ENCODE measurements around the gene FBXL20.
A peak's percentile ranks its signal among the peaks of the same experiment; 100 is the strongest.

FBXL20 gene

DNA sequence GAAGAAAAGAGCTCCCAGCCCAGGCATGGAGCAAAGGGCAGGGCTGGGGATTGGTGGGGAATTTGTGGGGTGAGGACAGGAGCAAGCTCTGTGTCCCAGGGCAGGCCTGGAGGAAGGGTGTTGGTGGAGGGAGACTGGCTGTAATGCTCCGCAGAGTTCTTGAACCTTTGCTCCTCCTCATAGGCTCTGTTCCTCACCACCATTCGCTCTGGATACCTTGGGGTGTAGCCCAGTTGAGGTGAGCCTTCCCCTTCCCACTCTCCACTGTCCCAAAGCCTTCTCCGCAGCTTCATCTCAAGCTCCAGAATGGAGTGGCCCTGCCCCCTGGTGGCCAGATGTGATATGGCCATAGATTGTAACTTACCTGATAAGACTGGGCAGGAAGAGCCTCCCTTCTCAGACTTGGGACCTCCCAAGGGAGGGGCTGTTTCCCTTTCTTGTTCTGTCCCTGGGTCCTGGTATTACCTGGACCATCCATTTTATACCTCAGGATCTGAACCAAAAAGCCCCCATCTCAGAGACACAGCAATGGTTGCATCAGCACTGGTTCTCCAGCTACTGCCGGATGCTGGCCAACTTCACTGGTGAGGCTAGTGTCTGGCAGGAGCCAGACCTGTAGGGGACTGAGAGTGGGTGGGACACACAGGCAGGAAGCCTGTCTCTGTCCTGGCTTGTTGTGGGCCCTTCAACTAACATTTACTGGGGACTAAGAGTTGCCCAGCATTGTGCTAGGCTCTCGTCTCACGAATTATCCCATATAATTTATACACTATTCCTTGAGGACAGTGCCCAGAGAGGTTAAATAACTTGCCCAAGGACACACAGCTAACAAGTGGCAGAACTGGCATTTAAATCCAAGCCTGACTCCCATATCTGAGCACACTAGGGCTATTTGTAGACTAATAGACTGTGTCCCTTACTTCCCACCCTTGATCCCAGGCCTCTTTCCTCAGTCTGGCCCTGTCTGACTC lies 156.5 kb downstream of the FBXL20 start:
- peak; percentile 86 for DNase-seq

DNA sequence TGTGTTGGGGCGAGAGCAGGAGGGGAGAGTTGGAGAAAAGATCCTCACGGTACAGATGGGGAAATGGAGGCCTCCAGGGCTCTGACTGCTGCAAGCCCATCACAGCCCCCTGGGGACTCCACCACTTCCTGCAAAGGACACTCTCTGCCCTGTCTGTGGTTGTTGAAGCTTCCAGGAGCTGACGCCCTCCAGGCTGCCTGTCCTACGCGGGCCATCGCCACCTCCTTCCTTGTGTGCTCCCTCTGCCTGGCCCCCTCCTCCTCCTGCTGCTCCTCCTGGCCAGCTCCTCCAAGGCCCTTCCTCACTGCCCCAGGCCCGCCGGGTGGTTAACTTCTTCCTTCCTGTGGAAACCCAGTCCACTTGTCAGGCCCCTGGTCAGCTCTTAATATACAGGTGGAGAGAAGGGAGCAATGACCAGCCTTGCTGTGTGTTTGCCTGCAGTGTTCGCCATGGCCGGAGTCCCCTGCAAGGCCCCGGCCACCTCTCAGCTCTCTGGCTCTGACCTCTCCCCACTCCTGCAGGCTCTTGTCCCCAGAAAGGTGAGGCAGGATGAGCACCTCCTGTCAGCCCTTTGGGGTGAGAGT lies 157.3 kb downstream of the FBXL20 start:
- DNase-seq: no peak

DNA sequence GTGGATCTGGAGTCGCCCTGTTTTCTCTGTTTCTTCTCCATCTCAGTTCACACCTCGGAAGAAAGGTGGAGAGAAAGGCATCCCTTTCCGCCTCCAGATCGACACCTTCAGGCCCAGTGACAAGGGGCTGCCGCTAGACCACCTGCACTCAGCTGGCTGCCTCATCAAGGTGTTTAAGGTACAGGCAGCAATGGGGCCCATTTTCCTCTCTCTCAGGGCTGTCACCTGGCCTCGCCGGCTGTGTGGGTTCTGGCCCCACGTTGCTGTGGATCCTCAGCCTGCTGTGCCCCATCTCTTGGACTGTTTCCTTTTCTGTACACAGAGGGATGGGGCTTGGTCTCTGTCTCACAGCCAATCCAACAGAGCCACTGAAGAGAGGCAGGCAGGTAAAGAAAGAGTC lies 158.3 kb downstream of the FBXL20 start:
- DNase-seq: no peak

DNA sequence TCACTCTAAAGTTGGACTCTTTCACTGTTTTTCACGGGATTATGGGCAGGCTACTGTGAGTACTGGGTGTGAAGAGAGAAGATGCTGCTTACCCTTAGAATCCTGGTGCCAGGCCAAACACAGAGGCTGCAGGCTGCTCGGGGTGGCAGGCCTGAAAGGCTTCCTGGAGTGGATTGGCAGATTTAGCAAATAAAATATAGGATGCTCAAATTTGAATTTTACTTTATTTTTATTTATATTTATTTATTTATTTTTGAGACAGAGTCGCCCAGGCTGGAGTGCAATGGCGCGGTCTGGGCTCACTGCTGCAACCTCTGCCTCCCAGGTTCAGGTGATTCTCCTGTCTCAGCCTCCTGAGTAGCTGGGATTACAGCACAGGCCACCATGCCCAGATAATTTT lies 160.8 kb downstream of the FBXL20 start:
- DNase-seq: no peak

DNA sequence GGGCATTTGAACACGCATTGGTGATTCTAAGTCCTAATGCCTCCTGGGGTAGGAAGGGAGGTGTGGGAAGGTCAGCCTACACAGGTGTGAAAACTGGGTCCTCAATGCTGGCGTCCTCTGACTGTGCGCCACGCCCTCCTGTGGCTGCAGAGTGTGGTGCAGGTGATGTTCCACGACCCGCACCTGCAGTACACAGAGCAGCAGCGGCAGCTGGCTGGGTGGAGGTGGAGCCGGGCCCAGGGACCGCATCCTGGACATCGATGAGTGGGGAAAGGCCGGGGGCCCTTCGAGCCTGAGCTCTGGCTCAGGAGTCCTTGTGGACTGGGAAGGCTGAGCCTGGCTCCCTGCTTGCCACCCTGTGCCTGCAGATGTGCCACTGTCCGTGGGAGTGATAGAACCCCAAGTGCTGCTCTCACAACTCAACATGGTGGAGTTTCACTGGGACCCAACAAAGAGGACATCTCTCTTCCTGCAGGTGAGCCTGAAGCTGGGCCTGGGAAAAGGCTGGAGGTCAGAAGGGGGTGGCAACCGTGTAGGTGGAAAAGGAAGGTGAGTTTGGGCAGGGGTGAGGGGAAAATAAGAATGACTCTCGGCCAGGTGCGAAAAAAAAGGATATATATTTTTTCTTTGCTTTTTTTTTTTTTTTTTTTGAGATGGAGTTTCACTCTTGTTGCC lies 161.6 kb downstream of the FBXL20 start:
- DNase-seq: peak; percentile 63

DNA sequence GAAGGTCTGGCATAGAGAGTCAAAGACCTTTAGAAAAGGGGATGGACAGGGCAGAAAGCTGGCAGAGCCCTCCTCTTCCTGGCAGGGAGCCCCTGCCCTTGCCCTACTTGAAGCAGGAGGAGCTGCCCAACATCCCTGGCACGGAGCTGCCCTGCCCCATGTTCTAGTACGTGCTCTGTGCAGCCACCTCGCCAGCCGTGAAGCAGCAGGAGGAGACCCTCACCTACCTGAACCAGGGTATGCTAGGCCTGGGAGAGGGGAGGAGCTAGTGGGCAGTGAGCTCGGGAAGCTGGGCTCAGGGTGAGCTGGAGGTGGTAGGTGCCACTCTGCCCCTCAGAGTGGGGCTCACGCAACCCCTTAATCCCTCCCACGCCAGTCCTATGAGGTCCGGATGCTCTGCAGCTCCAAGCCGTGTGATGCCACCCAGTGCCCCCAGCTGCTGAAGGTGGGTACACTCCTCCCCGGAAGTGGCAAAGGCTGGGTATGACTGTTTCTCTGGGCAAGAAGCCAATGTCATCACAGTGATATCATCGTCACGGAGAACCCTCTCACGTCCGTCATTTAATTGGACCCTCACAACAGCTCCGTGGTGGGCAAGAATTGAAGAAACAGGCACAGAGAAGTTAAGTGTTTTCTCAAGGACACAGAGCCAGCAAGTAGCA lies 163.0 kb downstream of the FBXL20 start:
- DNase-seq: peak; percentile 63

DNA sequence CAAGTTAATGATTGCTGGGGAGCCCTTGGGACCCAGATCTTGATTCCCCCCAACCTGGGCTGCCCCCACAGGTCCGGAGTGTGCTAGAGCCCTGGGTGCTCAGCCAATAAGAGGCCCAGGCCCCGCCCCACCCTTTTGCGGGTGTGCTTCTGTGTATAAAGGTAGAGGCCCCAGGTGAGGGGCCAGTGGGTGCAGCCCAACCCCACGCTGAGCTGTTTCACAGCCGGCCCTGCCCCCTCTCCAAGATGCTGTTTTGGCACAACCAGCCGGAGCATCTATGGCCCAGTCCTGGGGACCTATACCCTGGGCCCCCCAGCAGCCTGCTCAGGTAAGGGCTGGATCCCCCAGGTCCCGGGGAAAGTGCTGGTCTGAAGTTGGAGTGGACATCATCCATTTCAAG lies 163.8 kb downstream of the FBXL20 start:
- no peak for DNase-seq

DNA sequence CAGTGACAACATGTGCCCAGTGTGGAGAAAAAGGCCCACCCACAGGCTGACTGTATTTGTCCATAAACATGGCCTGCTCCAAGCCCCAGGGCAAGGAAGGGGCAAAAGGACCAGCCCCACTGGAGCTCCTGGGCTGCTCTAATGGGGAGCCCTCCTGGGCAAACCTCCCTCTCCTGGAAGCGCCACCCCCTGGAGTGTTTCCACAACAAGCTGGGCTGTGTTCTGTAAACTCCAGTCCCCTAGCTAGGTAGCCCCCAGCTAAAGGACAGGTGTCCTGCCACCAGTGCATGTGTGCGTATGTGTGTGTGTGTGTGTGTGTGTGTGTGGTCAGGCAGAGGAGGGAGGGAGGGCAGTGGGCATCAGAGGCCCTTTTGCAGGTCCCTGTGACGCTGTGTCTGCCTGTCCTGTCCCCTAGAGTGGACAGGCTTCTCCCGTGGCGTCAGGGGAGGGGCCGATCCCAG lies 164.4 kb downstream of the FBXL20 start:
- no peak for DNase-seq

DNA sequence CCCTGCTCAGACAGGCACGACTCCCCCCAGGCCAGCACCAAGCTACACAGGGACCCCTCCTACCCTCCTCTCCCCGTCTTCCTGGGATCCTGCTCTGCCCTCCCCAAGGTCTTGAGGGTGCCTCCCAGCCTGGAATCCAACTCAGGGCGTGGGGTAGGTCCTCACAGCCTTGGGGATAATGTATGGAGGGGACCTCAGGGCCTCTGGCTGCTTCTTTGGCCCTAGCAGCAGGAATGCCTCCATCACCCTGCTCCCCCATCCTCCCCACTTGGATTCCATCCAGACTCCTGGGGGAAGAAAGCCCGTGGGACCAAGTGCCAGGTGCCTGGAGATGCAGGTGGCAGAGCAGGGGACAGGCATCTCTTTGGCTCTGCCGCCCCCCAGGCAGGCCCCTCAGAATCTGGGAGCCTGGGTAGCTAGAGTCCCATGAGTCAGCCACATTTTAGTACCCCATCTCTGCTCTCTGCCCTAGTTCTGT lies 164.9 kb downstream of the FBXL20 start:
- no peak for DNase-seq

GRCh38 chr17:39235555-39236449 lies 165.6 kb downstream of the FBXL20 start:
- DNase-seq: no peak

DNA sequence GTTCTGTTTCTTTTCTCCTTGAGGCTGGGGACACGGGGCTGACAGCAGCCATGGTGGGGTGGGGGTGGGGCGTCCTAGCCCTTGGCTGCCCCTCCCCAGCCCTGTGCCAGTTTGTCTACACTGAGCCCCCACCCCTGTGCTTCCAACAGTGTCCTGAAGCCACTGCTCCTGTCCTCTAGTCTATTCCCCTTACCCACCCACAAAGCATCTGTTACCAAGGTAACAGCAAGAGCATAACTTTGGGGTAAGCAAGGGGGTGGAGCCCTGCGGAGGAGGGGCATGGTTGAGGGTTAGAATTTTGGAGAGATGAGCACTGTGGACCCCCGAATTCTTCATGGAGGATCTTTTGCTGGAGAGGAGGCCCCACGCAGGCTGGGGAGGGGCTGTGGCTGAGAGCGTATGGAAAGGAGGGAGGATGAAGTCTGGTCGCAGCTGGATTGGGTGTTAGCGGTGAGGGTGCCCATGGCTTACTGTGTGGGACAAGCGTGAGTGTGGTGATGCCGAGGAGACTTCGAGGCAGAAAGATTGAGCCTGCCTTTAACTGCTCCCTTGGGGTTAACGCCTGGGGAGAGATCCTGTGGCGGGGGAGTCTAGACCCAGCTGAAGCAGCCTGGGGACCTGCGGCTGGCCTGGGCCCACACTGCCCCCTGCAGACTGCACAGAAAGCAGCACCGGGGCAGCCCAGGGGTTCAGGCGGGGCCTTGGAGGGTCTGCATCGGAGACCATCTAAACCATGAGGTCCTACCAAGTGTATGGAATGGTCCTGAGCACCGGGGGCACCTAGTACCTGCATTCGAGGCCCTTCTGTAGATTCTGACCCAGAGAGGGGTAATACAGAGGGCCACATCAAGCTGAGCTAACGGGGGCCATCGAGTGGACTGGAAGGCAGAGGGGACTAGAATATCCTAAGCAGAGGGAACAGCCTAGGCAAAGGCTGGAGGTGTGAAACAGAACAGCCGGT lies 169.6 kb downstream of the FBXL20 start:
- DNase-seq: peak; percentile 46

DNA sequence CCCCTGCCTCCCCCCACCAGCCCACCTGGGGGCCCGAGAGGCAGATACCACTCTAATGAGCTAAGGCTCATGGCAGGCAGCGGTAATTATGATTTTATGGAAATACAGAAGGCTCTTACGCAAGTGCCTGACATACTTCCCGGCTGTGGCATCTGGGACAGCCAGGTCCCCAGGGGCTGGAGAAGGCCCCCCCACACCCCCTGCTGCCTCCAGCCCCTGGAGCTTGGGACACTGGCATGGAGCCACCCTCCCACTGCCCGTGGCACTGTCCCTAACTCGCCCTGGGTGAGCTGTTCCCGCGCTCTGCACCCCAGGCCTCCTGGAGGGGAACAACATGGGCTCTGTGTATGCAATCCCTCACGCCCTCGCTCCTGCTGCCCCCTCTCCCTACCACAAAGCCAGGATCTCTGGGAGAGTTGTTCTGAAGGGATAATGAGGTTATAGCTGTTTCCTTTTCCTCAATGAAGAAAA lies 170.3 kb downstream of the FBXL20 start:
- no peak for DNase-seq

DNA sequence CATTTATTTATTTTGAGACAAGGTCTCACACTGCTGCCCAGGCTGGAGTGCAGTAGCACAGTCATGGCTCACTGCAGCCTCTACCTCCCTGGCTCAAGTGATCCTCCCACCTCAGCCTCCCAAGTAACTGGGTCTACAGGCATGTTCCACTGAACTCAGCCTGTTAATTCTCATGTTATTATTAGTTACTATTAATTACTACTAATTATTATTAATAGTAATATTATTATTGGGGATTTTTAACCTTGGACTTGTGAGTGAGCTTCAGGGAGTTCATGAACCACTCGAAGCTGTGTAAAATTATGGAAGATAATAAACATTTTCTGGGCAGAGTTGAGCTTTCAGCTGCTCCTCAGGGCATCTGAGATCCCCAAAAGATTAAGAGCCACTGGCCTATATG lies 171.1 kb downstream of the FBXL20 start:
- DNase-seq: no peak

DNA sequence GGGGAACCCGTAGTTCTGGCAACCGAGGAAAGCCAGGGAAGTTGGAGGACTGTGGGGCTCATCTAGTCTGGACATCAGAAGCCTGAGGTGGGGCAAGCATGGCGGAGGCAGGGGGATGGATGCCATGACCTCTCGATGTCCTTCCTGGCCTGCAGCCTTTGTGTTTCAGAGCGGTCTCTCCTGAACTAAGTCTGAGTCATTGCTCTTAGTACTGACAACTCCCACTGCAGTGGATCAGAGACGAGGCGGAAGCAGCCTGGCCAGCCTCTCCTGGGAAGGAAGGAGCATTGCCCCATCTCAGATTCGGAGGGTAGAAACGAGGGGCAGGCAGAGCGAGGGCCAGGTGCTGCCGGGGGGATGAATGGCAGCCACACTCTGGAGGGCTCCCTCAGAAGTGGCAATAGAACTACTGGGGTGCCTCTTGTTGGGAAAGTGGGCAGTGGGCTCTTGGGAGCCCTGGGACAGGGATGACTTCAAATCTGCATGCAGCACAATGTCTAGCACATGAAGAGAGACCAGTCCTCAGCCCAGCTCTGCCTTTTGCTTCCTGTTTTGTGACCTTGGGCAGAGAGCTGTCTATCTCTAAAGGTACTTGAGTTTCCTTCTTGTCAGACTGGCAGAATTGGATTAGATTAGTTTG lies 172.0 kb downstream of the FBXL20 start:
- no peak for DNase-seq

DNA sequence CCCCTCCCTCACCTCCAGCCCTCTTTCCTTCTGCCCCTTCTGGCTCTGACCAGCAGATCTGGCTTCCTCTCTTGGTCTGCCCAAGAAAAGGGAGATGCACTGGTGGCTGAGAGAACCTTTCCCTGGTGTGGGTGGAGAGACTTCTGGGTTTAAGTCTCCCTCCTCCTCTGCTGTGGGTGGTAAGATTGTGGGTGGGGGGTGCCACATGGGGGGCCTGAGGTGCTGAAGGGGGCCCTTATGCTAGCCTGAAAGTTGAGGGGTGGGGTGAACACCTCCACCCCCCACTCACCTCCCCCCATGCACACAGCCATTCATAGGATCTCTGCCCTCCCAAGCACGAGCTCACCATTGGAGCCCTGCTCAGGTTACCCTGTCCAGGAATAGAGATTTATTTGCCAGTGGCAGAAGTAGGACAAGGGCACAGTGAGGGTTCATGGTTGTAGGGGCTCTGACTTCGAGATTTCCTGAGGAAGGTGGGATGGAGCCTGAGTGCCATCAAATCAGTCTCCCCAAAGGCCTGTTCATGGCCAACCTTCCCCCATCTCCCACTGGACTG lies 174.0 kb downstream of the FBXL20 start:
- no peak for DNase-seq

GRCh38 chr17:39225959-39226683 lies 175.3 kb downstream of the FBXL20 start:
- DNase-seq: no peak

DNA sequence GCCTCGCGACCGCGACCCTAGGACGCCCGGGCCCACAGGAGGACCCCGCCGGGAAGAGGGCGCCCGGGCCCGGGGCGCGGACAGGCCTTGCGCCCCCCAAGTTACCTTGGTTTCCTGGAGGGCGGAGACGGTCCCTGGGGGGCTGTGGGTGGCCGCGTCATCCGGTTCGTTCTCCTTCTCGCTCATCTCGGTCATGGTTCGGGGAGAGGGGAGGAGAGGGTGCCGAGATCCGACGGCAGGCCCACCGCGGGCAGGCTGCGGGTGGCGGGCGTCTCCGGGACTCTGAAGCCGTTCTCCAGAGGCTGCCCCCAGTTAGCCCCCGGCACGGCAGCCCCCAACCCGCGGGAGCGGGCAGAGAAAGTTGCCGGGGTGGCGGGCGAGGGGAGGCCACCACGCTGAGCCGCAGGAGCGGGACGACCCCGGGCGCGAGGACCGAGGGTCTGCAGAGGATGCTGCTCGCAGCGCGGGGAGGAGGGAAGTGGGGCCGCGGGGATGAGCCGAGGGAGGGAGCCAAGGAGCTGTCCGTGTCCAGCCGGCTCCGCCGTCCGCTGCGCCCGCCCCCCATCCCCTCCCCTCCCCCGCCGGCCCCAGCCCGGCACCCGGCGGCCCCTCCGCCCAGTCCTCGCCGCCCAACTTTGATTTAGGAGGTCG lies 176.0 kb downstream of the FBXL20 start, which contains the start of gene STAC2:
Gene STAC2 (minus strand): TSS at position 638 of the 651 bp plus-strand sequence. CDS start 443 bp downstream, at position 195.
- no peak for DNase-seq

DNA sequence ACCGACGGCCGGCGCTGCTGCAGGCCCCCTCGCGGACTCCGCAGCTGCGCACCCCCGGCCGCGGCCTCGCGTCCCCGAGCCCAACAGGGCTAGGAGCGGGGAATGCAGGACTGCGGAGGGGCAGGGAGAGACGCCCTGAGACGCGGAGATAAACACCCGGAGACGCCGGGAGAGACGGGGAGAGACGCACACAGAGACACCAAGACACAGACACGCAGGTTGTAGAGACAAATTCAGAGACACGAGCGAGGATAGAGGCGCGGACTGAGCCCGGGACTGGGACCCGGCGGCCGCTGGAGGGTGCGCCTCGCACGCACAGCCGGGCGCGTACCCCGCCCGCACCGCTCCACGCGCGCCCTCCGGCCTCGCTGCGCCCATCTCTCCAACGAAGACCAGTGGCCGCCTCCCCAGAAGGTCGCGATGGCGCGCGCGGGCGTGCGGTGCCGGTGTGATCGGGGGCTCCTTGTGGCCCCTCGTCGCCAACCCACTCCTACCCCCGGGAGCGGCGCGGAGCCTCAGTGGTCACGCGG lies 176.6 kb downstream of the FBXL20 start:
- no peak for DNase-seq

All from T-helper 9 cell (primary cell).